ENCODE data around the gene SNX20. TPM values are rescaled to one million over a fixed set of nuclear protein-coding genes. Genes with fewer than 3 reads are reported as not detected.

The SNX20 gene
- total and polyA plus RNA-seq, 2 of the 13 experiments (the other 11 are each of a cell fraction or from before 2014, with no cell fraction given), result not detected

GRCh38 chr16:50668368-50669008 lies 12.6 kb downstream of the SNX20 start (continued):
- TF ChIP-seq ZHX2 (IDR thresholded peaks at IDR 0.05; ENCODE audit: low read depth), result no peak
- no peak for TF ChIP-seq ZHX2 (CRISPR knock-in tag; IDR thresholded peaks at IDR 0.05; ENCODE audit: borderline replicate concordance)
- no peak for TF ChIP-seq ZNF576 (CRISPR knock-in tag; IDR thresholded peaks at IDR 0.05)

Data from HepG2 (cell line).